ENCODE results near the gene AHI1.

The AHI1 gene

DNA sequence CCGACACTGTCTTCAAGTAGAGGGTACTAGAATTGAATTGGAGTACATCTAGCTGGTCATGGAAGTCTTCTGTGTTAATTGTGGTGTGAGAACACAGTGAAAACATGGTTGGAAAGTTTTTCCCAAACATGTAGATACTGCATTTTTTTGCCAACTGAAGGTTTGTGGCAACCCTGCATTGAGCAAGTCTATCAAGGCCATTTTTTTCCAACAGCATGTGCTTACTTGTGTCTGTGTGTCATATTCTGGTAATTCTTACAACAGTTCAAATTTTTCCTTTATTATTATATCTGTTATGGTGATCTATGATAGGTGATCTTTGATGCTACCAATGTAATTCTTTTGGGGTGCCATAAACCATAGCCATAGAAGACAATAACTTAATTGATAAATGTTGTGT, 169.4 kb downstream of the AHI1 start:
- DNase-seq (ENCODE audit: low spot score in 2 of 2) (no peak), ATAC-seq (replicated peaks; ENCODE audit: extremely low read depth, poor library complexity, severe bottlenecking) (no peak)
- no peaks in the 10 kb centered on the region for H3K27me3 Mint-ChIP-seq
- H3K9me3 Mint-ChIP-seq: no peaks in the 10 kb centered on the region
- H3K27ac Mint-ChIP-seq (ENCODE audit: low read depth): no peak overlapping the region
- H3K4me1 Mint-ChIP-seq: peaks cover 3% of the 10 kb centered on the region
- no peak overlapping the region for H3K4me3 Mint-ChIP-seq
- peaks cover 2% of the 10 kb centered on the region for H3K36me3 Mint-ChIP-seq (ENCODE audit: insufficient read depth)

DNA sequence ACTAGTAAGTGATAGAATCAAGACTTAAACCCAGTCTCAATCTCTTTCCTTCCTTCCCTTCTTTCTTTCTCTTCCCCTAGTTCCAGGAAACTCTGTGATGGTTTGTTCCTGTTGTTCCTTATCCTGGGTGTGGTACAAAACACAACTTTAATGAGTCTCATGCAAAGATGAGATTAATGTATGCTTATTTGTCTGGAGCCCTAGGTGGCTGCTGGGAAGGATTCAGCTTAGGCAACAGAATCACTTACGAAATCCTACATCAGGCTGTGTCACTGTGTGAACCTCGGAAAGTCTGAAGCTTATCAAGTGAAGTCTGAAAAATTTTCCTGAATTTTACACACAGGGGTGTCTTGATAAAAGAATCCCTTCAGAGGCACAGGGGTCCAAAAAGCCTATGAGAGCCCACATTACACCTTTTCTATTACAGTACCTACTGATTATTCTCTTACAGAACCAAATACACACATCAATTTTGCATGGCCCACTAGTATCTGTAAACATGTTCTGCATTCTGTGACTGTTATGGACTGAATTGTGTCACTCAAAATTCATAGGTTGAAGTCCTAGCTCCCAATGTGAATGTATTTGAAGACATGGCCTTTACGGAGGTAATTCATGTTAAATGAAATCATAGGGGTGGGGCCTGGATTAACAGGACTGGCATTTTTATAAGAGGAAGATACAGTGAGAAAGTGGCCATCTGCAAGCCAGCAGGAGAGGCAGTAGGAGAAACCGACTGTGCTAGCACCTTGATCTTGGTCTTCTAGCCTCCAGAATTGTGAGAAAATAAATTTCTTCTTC, 171.7 kb downstream of the AHI1 start:
- no peak for DNase-seq (ENCODE audit: low spot score in 2 of 2)
- Mint-ChIP-seq H3K9me3 (no peaks in the 10 kb centered on the region), H3K27ac (ENCODE audit: low read depth) (no peak overlapping the region), H3K4me3 (no peak overlapping the region), H3K27me3 (no peaks in the 10 kb centered on the region), H3K4me1 (peaks cover 14% of the 10 kb centered on the region), H3K36me3 (ENCODE audit: insufficient read depth) (peaks cover 2% of the 10 kb centered on the region)
- ATAC-seq (replicated peaks; ENCODE audit: extremely low read depth, poor library complexity, severe bottlenecking): no peak

DNA sequence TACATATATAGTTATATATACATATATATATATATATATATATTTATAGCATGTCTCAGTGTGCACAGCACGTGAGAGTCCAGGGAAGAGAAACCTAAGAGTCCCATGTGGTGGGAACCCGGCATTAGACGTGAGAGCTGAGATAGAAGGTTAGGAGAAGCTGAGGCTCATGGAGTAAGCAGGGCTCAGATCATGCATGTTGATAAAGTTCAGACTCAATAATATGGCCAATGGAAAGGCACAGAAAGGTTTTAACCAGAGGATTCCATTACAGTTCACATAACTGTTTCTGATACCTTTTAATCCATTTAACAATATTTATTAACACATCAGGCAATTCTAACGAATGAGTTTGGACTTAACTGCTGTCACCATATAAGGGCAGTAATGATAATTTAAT, 173.0 kb downstream of the AHI1 start:
- peaks cover 2% of the 10 kb centered on the region for H3K36me3 Mint-ChIP-seq (ENCODE audit: insufficient read depth)
- no peaks in the 10 kb centered on the region for H3K27me3 Mint-ChIP-seq
- no peak overlapping the region for H3K4me3 Mint-ChIP-seq
- no peak overlapping the region for H3K27ac Mint-ChIP-seq (ENCODE audit: low read depth)
- H3K4me1 Mint-ChIP-seq: peaks cover 14% of the 10 kb centered on the region
- H3K9me3 Mint-ChIP-seq: no peaks in the 10 kb centered on the region
- ATAC-seq (replicated peaks; ENCODE audit: extremely low read depth, poor library complexity, severe bottlenecking): no peak
- DNase-seq (ENCODE audit: low spot score in 2 of 2): no peak

DNA sequence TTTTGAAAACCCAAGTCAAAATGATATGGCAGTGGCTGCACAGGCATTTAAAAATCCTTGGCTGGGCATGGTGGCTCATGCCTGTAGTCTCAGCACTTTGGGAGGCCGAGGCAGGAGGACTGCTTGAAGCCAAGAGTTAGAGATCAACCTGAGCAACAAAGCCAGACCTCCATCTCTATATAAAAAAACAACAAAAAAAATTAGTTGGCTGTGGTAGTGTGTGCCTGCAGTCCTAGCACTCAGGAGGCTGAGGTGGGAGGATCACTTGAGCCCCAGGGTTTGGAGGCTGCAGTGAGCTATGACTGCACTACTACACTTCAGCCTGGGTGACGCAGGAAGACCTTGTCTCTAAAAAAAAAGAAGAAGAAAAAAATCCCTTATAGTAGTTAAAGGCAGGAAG, 173.6 kb downstream of the AHI1 start:
- H3K27me3 Mint-ChIP-seq: no peaks in the 10 kb centered on the region
- ATAC-seq (replicated peaks; ENCODE audit: extremely low read depth, poor library complexity, severe bottlenecking) (no peak), DNase-seq (ENCODE audit: low spot score in 2 of 2) (no peak)
- H3K36me3 Mint-ChIP-seq (ENCODE audit: insufficient read depth): peaks cover 2% of the 10 kb centered on the region
- H3K4me1 Mint-ChIP-seq: peaks cover 14% of the 10 kb centered on the region
- no peak overlapping the region for H3K4me3 Mint-ChIP-seq
- no peaks in the 10 kb centered on the region for H3K9me3 Mint-ChIP-seq
- no peak overlapping the region for H3K27ac Mint-ChIP-seq (ENCODE audit: low read depth)

DNA sequence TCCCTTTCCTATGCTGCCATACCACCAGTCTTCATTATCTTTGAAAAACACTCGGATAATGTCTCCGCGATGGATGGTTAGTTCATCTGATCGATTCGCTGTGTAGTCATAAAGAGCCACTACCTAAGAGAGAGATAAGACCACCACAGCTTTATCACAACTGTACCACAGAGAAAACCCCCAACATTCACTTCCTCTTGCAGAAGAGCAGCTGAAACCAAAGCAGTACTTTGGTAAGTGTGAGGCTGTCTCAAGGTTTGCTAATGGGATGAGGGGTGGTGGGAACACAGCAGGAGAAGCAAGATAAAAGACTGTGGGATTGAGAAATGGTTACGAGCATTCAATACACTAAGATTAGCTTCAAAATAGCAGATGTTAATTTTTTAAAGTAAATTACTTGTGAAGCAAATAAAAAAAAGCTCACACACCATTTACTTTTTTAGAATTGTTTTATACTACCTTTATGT, 174.3 kb downstream of the AHI1 start:
- Mint-ChIP-seq H3K4me3 (no peak overlapping the region), H3K27me3 (no peaks in the 10 kb centered on the region), H3K27ac (ENCODE audit: low read depth) (no peak overlapping the region), H3K9me3 (no peaks in the 10 kb centered on the region), H3K36me3 (ENCODE audit: insufficient read depth) (peaks cover 4% of the 10 kb centered on the region), H3K4me1 (peaks cover 14% of the 10 kb centered on the region)
- ATAC-seq (replicated peaks; ENCODE audit: extremely low read depth, poor library complexity, severe bottlenecking) (peak; percentile 73), DNase-seq (ENCODE audit: low spot score in 2 of 2) (no peak)

DNA sequence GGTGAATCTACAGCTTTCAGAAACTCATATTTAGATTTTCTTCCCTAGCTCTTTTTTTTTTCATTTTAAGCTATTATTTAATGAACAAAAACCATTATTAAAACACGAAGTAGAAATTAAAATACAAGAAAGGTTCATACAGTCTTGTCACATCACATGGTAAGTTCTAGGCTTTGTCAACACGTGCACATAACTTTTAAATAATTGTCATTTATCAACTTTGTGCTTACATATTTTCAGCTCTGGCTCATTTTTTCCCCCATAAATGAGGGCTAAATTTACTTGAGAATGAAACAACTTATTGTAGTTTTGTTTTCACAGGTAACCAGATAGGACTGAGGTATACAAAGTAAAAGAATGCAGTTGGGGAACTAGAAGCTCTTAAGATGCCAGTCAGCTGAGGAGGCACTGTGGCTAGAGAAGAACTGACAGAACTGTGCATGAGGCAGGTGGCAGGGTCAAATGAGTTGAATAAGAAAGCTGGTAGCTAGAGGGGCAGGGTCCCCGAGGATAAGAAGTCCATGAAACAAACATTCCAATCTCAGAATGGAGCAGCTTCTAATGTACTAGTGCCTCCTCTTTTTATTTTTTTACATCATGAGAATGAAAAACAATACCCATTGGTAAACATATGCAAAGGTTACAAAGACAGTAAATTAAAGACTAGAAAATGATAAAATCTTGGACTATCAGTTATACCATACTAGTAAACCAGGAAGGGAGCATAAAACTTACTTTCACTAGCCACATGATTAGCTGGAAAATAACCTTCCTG, 174.9 kb downstream of the AHI1 start:
- Mint-ChIP-seq H3K9me3 (no peaks in the 10 kb centered on the region), H3K36me3 (ENCODE audit: insufficient read depth) (peaks cover 4% of the 10 kb centered on the region), H3K27me3 (no peaks in the 10 kb centered on the region), H3K4me1 (peaks cover 14% of the 10 kb centered on the region), H3K4me3 (no peak overlapping the region), H3K27ac (ENCODE audit: low read depth) (no peak overlapping the region)
- DNase-seq (ENCODE audit: low spot score in 2 of 2) (no peak), ATAC-seq (replicated peaks; ENCODE audit: extremely low read depth, poor library complexity, severe bottlenecking) (peak; percentile 33)

DNA sequence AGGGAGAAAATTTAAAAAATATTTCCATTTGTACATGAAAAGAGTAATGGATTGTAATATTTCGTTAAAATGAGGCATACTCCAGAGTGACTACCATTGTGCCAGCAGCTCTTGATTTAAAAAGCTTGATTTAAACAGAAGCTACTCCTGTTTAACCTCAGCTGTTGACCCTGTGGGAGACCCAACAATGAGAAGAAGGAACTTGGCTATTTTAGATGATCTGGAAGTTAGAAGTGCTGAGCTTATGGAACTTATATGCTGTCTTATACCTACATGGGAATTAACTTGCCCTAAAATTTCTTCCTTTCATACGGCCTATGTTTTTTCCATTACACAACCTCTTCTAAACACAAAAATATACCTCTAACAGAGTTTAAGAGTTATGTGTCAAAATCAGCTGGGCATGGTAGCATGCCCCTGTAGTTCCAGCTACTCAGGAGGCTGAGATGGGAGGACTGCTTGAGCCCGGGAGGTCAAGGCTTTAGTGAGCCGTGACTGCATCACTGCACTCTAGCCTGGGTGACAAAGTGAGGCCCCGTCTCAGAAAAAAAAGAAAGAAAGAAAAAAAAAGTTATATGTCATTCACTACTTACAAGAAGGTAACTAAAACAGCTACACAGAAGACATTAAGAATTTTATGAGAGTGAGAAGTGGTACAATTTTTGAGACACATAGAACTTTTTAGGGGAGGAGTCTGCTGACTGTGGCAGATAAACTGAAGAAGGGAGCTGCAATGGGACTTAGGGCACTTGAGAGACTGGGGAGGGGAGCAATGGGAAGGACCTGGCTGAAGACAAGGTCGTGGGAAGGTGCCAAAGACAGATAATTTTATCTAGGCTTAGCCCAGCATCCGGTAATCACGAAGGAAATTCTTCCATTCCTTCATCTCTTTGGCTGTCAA, 176.6 kb downstream of the AHI1 start:
- Mint-ChIP-seq H3K9me3 (no peaks in the 10 kb centered on the region), H3K27me3 (no peaks in the 10 kb centered on the region), H3K4me3 (no peak overlapping the region), H3K27ac (ENCODE audit: low read depth) (no peak overlapping the region), H3K4me1 (peaks cover 14% of the 10 kb centered on the region), H3K36me3 (ENCODE audit: insufficient read depth) (peaks cover 4% of the 10 kb centered on the region)
- DNase-seq (ENCODE audit: low spot score in 2 of 2) (no peak), ATAC-seq (replicated peaks; ENCODE audit: extremely low read depth, poor library complexity, severe bottlenecking) (no peak)

DNA sequence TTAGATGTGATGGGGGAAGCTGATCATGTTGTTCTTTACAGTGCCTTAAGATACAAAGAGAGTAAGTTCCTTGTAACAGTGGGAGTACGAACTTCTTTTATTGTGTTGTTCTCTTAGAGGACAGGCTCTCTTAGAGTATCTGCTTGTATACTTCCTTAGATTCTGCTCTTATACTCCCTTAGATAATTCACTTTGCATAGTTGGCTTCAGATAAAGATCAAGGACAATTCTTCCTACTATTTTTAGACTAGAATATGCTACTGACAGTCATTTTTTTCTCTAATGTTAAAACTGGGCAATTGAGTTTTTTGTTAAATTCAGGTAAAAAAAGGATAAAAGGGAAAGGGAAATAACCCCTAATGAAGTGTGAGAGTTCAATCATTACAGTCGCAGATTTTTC, 177.7 kb downstream of the AHI1 start:
- H3K27ac Mint-ChIP-seq (ENCODE audit: low read depth): no peak overlapping the region

DNA sequence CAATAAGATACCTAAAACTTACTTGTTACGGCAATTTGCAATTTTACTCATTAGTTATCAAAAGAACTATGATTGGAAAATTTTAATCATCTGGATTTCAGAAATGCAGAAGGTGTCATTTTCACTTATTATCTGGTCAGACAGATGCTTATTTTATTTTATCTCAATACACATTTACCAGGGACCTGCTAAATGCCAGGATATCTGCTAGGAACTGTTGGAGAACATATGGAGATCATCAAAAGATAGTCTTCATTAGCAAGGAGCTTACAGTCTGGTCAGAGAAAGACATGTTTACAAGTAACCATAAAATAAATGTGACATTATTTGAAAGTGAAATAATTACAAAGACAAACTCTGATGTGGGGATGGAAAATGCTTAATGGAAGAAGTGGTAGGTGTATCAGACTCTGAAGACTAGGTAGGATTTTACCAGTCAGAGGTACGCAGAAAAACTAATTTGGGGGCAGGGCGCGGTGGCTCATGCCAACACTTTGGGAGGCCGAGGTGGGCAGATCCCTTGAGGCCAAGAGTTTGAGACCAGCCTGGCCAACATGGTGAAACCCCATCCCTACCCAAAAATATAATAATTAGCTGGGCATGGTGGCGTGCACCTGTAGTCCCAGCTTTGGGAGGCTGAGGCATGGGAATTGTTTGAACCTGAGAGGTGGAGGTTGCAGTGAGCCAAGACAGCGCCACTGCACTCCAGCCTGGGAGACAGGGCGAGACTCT, 178.6 kb downstream of the AHI1 start:
- ATAC-seq (replicated peaks; ENCODE audit: extremely low read depth, poor library complexity, severe bottlenecking) (no peak), DNase-seq (ENCODE audit: low spot score in 2 of 2) (no peak)
- peaks cover 14% of the 10 kb centered on the region for H3K4me1 Mint-ChIP-seq
- no peak overlapping the region for H3K4me3 Mint-ChIP-seq
- H3K36me3 Mint-ChIP-seq (ENCODE audit: insufficient read depth): peaks cover 4% of the 10 kb centered on the region
- no peaks in the 10 kb centered on the region for H3K9me3 Mint-ChIP-seq
- no peak overlapping the region for H3K27ac Mint-ChIP-seq (ENCODE audit: low read depth)
- H3K27me3 Mint-ChIP-seq: no peaks in the 10 kb centered on the region

More for the DNA sequence above, 177.7 kb downstream of the AHI1 start:
- Mint-ChIP-seq H3K9me3 (no peaks in the 10 kb centered on the region), H3K4me1 (peaks cover 14% of the 10 kb centered on the region), H3K4me3 (no peak overlapping the region), H3K27me3 (no peaks in the 10 kb centered on the region), H3K36me3 (ENCODE audit: insufficient read depth) (peaks cover 4% of the 10 kb centered on the region)
- no peak for DNase-seq (ENCODE audit: low spot score in 2 of 2)
- ATAC-seq (replicated peaks; ENCODE audit: extremely low read depth, poor library complexity, severe bottlenecking): no peak

DNA sequence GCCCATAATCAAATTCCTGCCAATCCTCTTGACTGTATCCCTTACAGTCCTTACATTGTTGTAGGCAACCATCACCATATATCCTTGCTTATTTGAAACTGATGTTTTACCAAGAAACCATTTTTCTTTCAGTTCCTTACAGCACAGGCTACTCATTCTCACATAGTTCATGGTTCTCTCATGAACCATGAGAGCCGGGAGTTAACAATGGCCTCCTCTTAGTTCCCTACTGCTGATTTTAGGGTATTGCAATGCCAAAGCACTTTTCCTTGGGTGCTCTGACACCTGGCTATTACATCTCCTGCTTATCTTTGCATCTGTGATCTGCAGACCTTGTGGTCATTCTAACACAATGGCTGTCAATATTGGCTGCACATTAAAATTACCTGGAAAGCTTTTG, 183.0 kb downstream of the AHI1 start:
- Mint-ChIP-seq H3K27ac (ENCODE audit: low read depth) (no peak overlapping the region), H3K36me3 (ENCODE audit: insufficient read depth) (peaks cover 2% of the 10 kb centered on the region), H3K4me1 (no peaks in the 10 kb centered on the region), H3K27me3 (no peaks in the 10 kb centered on the region), H3K4me3 (no peak overlapping the region), H3K9me3 (no peaks in the 10 kb centered on the region)
- DNase-seq (ENCODE audit: low spot score in 2 of 2) (no peak), ATAC-seq (replicated peaks; ENCODE audit: extremely low read depth, poor library complexity, severe bottlenecking) (no peak)

DNA sequence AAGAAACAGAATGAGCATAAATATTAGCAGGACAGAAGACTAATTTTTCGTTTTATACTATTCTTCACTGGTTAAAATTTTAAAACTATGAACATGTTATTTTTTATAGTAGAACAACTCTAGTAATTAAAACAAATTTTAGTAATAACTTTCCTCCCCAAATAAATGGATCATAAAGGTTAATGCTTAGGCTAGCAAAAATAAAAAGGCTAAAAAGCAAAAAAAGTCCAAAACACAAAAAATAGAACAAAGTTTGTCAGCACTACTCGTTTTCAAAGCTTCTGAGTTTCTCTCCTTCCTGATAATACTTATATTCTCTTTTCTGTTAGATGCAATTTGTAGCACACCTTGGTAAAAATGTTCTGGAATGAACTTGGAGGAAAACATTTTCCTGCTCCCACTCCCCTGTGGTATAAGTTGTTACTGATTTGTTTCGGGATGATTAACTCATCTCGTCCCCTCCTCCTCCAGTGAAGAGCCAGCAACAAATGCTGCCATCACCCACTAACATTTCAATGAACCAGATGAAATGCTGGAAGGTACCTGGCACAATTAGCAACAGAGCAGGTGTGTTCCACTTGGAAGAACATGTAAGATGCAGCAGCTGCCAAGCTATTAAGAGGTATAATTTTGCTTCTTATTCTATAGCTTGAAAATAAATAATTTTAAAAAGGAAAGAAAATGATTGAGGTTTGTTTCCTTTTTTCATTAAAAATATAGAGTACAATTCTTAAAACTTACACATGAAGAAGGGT, 185.9 kb downstream of the AHI1 start:
- no peaks in the 10 kb centered on the region for H3K36me3 Mint-ChIP-seq (ENCODE audit: insufficient read depth)
- no peaks in the 10 kb centered on the region for H3K27me3 Mint-ChIP-seq
- no peaks in the 10 kb centered on the region for H3K9me3 Mint-ChIP-seq
- H3K4me1 Mint-ChIP-seq: no peaks in the 10 kb centered on the region
- ATAC-seq (replicated peaks; ENCODE audit: extremely low read depth, poor library complexity, severe bottlenecking) (no peak), DNase-seq (ENCODE audit: low spot score in 2 of 2) (no peak)
- no peak overlapping the region for H3K4me3 Mint-ChIP-seq
- no peak overlapping the region for H3K27ac Mint-ChIP-seq (ENCODE audit: low read depth)
